OCI-LY1 (cell line): ENCODE measurements around the gene SSX5.
"Not testable (repeated sequence)": the region's sequence is repeated elsewhere in the genome, so short reads cannot be mapped to it uniquely, and the experiment has no call there.

Source experiments
- CTCF ChIP-seq: fragments of 200-600 bp; sonication (generic), shearing (Covaris generic); IDR thresholded peaks from 2 replicates; pipeline ENCODE4 v1.5.1; 2017; ENCODE audit warnings: mild to moderate bottlenecking, antibody characterized with exemption, low read length, moderate library complexity, mixed read lengths
- EZH2 ChIP-seq: fragments of 200-600 bp; sonication (generic), shearing (Covaris generic); IDR thresholded peaks from 2 replicates; pipeline ENCODE4 v1.8.0; 2017; ENCODE audit warnings: borderline replicate concordance, mixed run types, mild to moderate bottlenecking, antibody characterized with exemption, low read length, moderate library complexity, mixed read lengths

- TF ChIP-seq CTCF, EZH2: not testable (repeated sequence)
Observed at GRCh38 chrX:48224196-48224595, 27.6 kb upstream of the SSX5 start.
